ENCODE data around the gene OR8B4. TPM values are rescaled to one million over a fixed set of nuclear protein-coding genes. Genes with fewer than 3 reads are reported as not detected.

OR8B4 gene
- total and polyA plus RNA-seq, 10 of the 15 experiments (the other 5 are each of a cell fraction or from before 2014, with no cell fraction given), result not detected

DNA sequence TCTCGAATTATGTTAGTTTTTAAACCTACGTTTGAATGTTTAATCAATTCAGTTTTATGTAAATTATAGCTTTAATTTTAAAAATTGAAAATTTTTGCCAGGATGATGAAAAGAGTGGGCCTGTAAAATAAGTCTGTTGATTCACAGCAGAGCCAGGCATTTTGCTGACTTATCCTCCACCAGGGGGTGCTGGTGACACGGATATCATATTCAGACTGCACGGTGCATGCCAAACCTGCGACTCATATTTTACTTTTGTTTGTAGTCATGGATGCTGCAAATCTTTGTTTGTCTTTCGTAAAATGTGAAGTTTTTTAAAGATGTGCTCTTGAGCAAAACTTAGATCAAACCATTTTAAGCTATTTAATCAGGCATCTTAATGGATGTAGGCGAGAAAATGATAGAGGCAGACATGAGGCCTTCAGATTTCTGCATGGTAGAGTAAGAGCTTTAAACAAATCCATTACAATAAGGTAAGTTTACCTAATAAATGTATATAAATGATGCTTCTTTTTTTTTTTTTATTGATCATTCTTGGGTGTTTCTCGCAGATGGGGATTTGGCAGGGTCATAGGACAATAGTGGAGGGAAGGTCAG is 22.2 kb downstream of the OR8B4 start (continued):
- no peak for TF ChIP-seq ZNF207 (IDR thresholded peaks at IDR 0.05; ENCODE audit: borderline replicate concordance)
- TF ChIP-seq ZBED1 (IDR thresholded peaks at IDR 0.05; ENCODE audit: borderline replicate concordance), result no peak
- TF ChIP-seq, protein P1, sequence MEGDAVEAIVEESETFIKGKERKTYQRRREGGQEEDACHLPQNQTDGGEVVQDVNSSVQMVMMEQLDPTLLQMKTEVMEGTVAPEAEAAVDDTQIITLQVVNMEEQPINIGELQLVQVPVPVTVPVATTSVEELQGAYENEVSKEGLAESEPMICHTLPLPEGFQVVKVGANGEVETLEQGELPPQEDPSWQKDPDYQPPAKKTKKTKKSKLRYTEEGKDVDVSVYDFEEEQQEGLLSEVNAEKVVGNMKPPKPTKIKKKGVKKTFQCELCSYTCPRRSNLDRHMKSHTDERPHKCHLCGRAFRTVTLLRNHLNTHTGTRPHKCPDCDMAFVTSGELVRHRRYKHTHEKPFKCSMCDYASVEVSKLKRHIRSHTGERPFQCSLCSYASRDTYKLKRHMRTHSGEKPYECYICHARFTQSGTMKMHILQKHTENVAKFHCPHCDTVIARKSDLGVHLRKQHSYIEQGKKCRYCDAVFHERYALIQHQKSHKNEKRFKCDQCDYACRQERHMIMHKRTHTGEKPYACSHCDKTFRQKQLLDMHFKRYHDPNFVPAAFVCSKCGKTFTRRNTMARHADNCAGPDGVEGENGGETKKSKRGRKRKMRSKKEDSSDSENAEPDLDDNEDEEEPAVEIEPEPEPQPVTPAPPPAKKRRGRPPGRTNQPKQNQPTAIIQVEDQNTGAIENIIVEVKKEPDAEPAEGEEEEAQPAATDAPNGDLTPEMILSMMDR (IDR thresholded peaks at IDR 0.05 in 2 of 3, conservative IDR thresholded peaks at IDR 0.05 in 1 of 3; ENCODE audit: control insufficient read depth in 2 of 3, extremely low read depth in 1 of 3, insufficient read depth in 1 of 3, low read depth in 3 of 3, low read length in 3 of 3), result peak; percentile 72 to 85 (median 77)
- no peak for TF ChIP-seq PML (IDR thresholded peaks at IDR 0.05; ENCODE audit: low read length)

DNA sequence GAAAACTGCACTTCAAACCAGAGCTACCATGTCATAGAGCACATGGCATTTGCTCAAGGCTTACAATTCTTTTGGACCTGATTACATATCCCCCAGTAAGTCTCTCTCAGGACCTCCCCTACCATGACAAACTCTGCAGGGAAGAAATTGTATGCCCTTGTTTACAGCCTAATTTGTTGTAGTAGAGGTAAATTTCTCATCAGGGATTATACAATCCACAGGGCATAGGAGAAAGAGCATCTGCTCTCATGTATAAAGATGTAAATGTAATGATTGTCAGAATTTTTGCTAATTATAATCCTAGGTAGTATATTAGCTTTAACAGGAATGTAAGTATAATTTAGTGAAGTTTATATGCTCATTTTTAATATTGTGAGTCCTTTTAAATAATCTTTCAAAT is 25.7 kb downstream of the OR8B4 start, which contains the start of gene OR8B3:
TSS of gene OR8B3 (minus strand) at position 101 of the 400 bp plus-strand sequence. CDS start 1,673 bp downstream, outside the sequence.
- Histone ChIP-seq H3K4me2 (ENCODE audit: control insufficient read depth, insufficient read depth) (no peak within 1 kb of the TSS), H3K79me2 (ENCODE audit: control insufficient read depth, insufficient read depth, low read length) (no peaks in the 10 kb centered on the region), H3K4me1 (ENCODE audit: control insufficient read depth, insufficient read depth, low read length) (no peaks in the 10 kb centered on the region), H3K9ac (ENCODE audit: control insufficient read depth, insufficient read depth, low read length) (no peak within 1 kb of the TSS), H3K36me3 (ENCODE audit: control insufficient read depth in 2 of 2, insufficient read depth in 2 of 2, low read length in 1 of 2) (no peaks in the 10 kb centered on the region), H2AFZ (ENCODE audit: control insufficient read depth, low read depth, low read length) (no peak within 1 kb of the TSS), H3K27ac (ENCODE audit: control insufficient read depth, insufficient read depth) (no peak within 1 kb of the TSS), H3K9me3 (replicated peaks; ENCODE audit: control insufficient read depth, insufficient read depth, low read length) (no peaks in the 10 kb centered on the region), H3K4me3 (no peak within 1 kb of the TSS), H3K27me3 (replicated peaks in 1 of 2; ENCODE audit: control insufficient read depth in 2 of 2, insufficient read depth in 2 of 2, low read length in 1 of 2) (no peaks in the 10 kb centered on the region), H4K20me1 (ENCODE audit: control insufficient read depth, insufficient read depth) (no peaks in the 10 kb centered on the region)
- BruUV-seq (replicated peaks), result no TSS peak
- ChIA-PET CTCF (no interaction called here), RAD21 (ENCODE audit: unreplicated experiment) (no interaction called here), SMC1A (ENCODE audit: uncharacterized antibody, unreplicated experiment) (no interaction called here), POLR2A (no interaction called here)
- intact Hi-C loops (cut with micrococcal nuclease; ENCODE audit: unreplicated experiment) (no loop called here), in situ Hi-C loops (cut with MboI) (no loop called here)
- FAIRE-seq (no peak), DNase-seq (ENCODE audit: low read depth, low spot score) (no peak), ATAC-seq (no peak)
- no peak for TF ChIP-seq NFYB (IDR thresholded peaks at IDR 0.05; ENCODE audit: insufficient read depth, low read depth, low read length)
- TF ChIP-seq, protein P2, sequence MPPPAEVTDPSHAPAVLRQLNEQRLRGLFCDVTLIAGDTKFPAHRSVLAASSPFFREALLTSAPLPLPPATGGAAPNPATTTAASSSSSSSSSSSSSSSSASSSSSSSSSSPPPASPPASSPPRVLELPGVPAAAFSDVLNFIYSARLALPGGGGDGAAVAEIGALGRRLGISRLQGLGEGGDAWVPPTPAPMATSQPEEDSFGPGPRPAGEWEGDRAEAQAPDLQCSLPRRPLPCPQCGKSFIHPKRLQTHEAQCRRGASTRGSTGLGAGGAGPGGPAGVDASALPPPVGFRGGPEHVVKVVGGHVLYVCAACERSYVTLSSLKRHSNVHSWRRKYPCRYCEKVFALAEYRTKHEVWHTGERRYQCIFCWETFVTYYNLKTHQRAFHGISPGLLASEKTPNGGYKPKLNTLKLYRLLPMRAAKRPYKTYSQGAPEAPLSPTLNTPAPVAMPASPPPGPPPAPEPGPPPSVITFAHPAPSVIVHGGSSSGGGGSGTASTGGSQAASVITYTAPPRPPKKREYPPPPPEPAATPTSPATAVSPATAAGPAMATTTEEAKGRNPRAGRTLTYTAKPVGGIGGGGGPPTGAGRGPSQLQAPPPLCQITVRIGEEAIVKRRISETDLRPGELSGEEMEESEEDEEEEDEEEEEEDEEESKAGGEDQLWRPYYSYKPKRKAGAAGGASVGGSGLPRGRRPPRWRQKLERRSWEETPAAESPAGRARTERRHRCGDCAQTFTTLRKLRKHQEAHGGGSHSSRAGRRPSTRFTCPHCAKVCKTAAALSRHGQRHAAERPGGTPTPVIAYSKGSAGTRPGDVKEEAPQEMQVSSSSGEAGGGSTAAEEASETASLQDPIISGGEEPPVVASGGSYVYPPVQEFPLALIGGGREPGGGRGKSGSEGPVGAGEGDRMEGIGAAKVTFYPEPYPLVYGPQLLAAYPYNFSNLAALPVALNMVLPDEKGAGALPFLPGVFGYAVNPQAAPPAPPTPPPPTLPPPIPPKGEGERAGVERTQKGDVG (CRISPR knock-in tag; IDR thresholded peaks at IDR 0.05), result no peak
- TF ChIP-seq, protein P3, sequence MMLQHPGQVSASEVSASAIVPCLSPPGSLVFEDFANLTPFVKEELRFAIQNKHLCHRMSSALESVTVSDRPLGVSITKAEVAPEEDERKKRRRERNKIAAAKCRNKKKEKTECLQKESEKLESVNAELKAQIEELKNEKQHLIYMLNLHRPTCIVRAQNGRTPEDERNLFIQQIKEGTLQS (IDR thresholded peaks at IDR 0.05; ENCODE audit: borderline replicate concordance, extremely low read depth, low read depth, low read length), result no peak
- TF ChIP-seq EP300 (IDR thresholded peaks at IDR 0.05; ENCODE audit: borderline replicate concordance in 1 of 2, control insufficient read depth in 1 of 2, low read depth in 2 of 2, low read length in 2 of 2), result no peak
- no peak for TF ChIP-seq ZNF207 (IDR thresholded peaks at IDR 0.05; ENCODE audit: borderline replicate concordance)
- TF ChIP-seq, protein P4, sequence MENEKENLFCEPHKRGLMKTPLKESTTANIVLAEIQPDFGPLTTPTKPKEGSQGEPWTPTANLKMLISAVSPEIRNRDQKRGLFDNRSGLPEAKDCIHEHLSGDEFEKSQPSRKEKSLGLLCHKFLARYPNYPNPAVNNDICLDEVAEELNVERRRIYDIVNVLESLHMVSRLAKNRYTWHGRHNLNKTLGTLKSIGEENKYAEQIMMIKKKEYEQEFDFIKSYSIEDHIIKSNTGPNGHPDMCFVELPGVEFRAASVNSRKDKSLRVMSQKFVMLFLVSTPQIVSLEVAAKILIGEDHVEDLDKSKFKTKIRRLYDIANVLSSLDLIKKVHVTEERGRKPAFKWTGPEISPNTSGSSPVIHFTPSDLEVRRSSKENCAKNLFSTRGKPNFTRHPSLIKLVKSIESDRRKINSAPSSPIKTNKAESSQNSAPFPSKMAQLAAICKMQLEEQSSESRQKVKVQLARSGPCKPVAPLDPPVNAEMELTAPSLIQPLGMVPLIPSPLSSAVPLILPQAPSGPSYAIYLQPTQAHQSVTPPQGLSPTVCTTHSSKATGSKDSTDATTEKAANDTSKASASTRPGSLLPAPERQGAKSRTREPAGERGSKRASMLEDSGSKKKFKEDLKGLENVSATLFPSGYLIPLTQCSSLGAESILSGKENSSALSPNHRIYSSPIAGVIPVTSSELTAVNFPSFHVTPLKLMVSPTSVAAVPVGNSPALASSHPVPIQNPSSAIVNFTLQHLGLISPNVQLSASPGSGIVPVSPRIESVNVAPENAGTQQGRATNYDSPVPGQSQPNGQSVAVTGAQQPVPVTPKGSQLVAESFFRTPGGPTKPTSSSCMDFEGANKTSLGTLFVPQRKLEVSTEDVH (IDR thresholded peaks at IDR 0.05; ENCODE audit: low read depth, partially characterized antibody), result no peak
- TF ChIP-seq BMI1 (IDR thresholded peaks at IDR 0.05; ENCODE audit: borderline replicate concordance), result no peak
- TF ChIP-seq HDGF (IDR thresholded peaks at IDR 0.05), result no peak
- no peak for TF ChIP-seq SUZ12 (IDR thresholded peaks at IDR 0.05; ENCODE audit: unreplicated experiment)
- TF ChIP-seq CHD2 (IDR thresholded peaks at IDR 0.05; ENCODE audit: borderline replicate concordance, low read depth, low read length), result no peak
- TF ChIP-seq RAD51 (IDR thresholded peaks at IDR 0.05), result no peak
